GM18868 (cell line): ENCODE measurements around the gene CRYBB1.

Source experiments
- ATAC-seq: cut with Tn5 transposase; IDR thresholded peaks from one replicate; pipeline ENCODE4 v1.9.1; 2021; ENCODE audit warnings: mild to moderate bottlenecking, moderate library complexity; ENCODE audit not compliant: unreplicated experiment

Gene CRYBB1

GRCh38 chr22:26617271-26618199, at the start of gene CRYBB1:
CRYBB1 (minus strand) TSS chr22:26618027; CDS start chr22:26616319, 1,708 bp downstream.
- ATAC-seq: no peak

- no peak for ATAC-seq
Measured at GRCh38 chr22:26667140-26667539, 49.3 kb upstream of the CRYBB1 start.

GRCh38 chr22:26665813-26666231, 48.0 kb upstream of the CRYBB1 start:
- peak; percentile 31 for ATAC-seq

- ATAC-seq: no peak
Measured at GRCh38 chr22:26663374-26663923, 45.6 kb upstream of the CRYBB1 start.

GRCh38 chr22:26662160-26662559, 44.3 kb upstream of the CRYBB1 start:
- no peak for ATAC-seq

GRCh38 chr22:26660961-26661578, 43.2 kb upstream of the CRYBB1 start:
- ATAC-seq: no peak

GRCh38 chr22:26660356-26660755, 42.5 kb upstream of the CRYBB1 start:
- ATAC-seq: no peak

GRCh38 chr22:26658671-26659478, 41.0 kb upstream of the CRYBB1 start:
- ATAC-seq: peak; percentile 68

GRCh38 chr22:26658161-26658560, 40.3 kb upstream of the CRYBB1 start:
- no peak for ATAC-seq

GRCh38 chr22:26656891-26657851, 39.3 kb upstream of the CRYBB1 start, which contains the start of gene MIAT:
MIAT (plus strand) TSS chr22:26657588.
- ATAC-seq: peak; percentile 62

GRCh38 chr22:26651815-26652214, 34.0 kb upstream of the CRYBB1 start:
- ATAC-seq: no peak

- ATAC-seq: no peak
Measured at GRCh38 chr22:26650722-26651421, 33.0 kb upstream of the CRYBB1 start.

- ATAC-seq: no peak
Measured at GRCh38 chr22:26648528-26649388, 30.9 kb upstream of the CRYBB1 start.

GRCh38 chr22:26648011-26648497, 30.2 kb upstream of the CRYBB1 start:
- ATAC-seq: no peak

- no peak for ATAC-seq
Measured at GRCh38 chr22:26646158-26646557, 28.3 kb upstream of the CRYBB1 start.

- no peak for ATAC-seq
Measured at GRCh38 chr22:26643418-26644100, 25.7 kb upstream of the CRYBB1 start.
